ENCODE data around the gene IRS2.

Gene IRS2

GRCh38 chr13:109703250-109703649 is 83.1 kb downstream of the IRS2 start:
- Histone ChIP-seq H3K27me3 (replicated peaks; ENCODE audit: control insufficient read depth, insufficient read depth, low read length) (no peaks in the 10 kb centered on the region; the same call in 1 of the 2 replicates), H3K36me3 (ENCODE audit: control insufficient read depth, insufficient read depth, low read length) (no peaks in the 10 kb centered on the region), H3K4me3 (replicated peaks; ENCODE audit: low read depth, low read length) (no peak overlapping the region)
- TF ChIP-seq CTCF (IDR thresholded peaks at IDR 0.05; ENCODE audit: insufficient read depth, low read length, poor library complexity, severe bottlenecking), result no peak
- DNase-seq (ENCODE audit: extremely low read depth, insufficient read length), result no peak

All from GM06990 (cell line).